HG03095 (cell line): ENCODE data around the gene KIAA0586.
A peak's percentile ranks its signal among the peaks of the same experiment; 100 is the strongest.
"Not testable (repeated sequence)": the region's sequence is repeated elsewhere in the genome, so short reads cannot be mapped to it uniquely, and the experiment has no call there.

ENCODE experiments used
- ATAC-seq: cut with Tn5 transposase; IDR thresholded peaks from one replicate; pipeline ENCODE4 v1.9.1; 2021; ENCODE audit warnings: moderate library complexity; ENCODE audit not compliant: unreplicated experiment

The KIAA0586 gene

DNA sequence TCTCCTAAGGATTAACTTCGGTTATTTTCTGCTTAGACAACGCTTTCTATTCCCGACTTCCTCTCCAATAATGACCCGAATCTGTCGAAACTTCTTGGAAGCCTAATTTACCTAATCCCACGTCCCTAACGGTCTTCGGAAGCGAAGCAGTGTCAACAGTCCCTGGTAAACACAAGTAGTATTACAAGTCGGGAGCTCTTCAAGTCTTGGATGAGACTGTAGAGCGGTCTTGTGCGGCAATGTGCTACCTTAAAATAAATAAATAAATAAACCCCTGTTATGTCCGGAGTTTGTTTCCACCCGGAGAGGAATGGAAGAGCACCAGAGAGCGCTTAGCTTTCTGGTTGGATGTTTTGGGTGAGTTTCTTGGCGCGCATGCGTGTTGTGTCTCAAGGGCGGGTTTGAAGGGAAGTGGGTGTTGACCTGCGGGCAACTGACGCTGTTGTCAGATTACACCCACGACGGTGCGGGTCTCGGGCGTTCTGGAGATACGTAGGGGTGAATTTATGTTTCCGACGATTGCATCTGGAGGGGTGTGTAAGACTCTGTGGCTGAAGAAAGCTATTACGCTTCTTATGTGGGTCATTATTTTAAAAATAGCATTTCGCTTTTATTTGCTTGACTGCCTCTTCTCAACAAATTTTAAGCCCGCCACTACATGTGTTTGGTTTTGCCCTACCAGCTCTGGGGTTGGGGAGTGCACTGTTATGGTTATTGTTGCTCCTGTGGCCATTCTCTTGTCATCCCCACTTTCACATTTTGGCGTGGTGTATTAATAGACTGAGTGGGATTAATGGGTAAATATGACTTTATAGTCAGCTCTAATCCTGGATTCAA, at the start of gene KIAA0586, which contains the start of gene TIMM9:
Gene KIAA0586 (plus strand): TSS at position 439 of the 837 bp plus-strand sequence. CDS start 546 bp downstream, outside the sequence.
Gene TIMM9 (minus strand): TSS at position 251 of the 837 bp plus-strand sequence. CDS start 15,586 bp downstream, outside the sequence.
- peak; percentile 79 for ATAC-seq

DNA sequence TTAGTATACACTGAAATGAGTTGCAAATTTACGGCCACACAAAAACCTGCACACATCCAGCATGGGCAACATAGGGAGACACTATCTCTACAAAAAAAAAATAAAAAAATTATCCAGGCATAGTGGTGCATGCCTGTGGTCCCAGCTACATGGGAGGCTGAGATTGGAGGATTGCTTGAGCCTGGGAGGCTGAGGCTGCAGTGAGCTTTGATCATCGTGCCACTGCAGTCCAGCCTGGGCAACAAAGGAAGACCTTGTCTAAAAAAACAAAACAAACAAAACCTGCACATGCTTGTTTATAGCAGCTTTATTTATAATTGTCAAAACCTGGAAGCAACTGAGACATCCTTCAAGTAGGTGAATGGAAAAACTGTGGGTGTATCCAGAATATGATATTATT, 36.7 kb upstream of the KIAA0586 start:
- no peak for ATAC-seq

DNA sequence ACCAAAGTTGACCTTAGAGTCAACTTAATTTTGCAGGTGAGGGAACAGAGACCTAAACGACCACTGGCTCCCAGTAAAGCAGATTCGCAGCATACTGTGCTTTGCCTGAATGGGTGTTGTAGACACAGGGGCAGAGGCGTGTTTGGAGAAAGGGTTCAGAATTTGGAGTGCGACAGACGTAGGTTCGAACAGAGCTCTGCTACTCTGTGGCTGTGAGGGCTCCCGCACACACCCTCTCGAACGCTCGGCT, 32.0 kb upstream of the KIAA0586 start:
- ATAC-seq = no peak

DNA sequence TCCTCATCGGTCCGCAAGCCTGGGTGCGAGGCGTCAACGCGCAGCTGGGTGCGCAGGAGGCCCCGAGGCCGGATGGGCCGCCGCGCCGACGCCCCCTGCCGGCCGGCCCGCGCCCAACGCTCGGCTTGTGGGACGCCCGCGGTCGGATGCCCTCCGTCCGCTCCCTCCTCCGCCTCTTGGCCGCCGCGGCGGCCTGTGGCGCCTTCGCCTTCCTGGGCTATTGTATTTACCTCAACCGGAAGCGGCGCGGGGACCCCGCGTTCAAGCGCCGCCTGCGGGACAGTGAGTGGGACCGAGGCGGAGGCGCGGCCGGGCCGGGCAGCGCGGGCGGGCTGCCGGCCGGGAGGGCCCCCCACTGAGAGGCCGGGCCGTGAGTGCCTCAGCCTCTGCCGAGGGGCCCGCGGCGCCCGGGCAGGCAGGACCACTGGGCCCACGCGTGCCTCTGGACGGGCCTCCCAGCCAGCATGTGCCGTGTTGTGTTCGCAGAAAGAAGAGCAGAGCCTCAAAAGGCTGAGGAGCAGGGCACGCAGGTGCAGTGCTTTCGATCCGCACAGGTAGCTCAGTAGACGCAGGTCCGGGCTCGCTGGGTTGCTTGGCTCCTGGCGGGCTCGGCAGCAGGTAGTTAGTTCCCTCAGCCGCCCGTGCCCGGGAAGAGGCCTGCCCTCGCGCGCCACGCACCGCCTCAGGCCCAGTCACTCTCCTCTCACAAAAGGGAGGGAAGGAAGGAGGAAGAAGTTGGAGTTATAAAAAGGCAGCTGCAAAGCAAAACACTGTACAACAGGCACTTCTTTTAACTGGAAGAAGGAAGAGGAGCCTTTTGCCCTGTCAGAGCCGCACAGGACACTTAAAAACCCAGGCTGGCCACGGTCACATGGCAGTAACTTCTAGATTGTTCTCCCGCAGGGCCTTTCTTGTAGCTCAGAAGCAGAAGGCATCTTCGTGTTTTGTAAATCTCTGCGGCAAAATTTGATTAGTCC, 31.4 kb upstream of the KIAA0586 start, which contains the start of gene TOMM20L:
Gene TOMM20L (plus strand): TSS at position 119 of the 977 bp plus-strand sequence. CDS start 28 bp downstream, at position 147.
- peak; percentile 96 for ATAC-seq

DNA sequence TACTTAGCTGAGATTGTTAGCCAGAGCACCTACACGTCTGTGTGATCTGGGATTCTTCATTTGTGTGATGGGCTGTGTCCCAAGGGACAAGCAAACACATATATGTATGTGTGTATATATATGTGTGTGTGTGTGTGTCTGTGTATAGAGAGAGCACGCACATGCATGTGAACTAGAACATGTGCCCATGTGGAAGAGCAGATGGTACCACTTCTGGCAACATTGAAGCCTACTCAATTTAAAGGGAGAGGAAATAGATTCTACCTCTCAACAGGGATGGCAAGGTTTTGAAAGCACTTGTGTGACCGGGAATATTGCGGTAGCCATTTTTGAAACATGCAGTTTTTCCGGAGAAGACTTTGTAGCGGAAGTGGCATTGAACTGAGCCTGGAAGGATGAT, 30.4 kb upstream of the KIAA0586 start:
- ATAC-seq = no peak

DNA sequence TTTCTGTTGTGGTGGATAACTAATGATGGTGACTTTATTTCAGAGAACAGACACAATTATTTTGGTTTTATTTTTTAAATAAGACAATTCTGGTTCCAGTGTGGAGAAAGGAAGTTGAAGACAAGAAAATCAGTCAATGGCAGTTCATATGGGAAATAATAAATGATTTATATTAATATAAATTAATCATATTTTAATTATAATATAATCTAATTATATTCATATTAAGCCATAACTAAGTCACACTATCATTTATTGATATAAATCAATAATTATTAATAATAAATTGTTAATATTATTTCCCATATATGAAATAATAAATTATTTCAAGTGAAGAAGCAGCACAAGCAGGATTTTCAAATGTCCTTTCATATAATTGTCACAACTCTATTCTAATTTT, 29.0 kb upstream of the KIAA0586 start:
- no peak for ATAC-seq

DNA sequence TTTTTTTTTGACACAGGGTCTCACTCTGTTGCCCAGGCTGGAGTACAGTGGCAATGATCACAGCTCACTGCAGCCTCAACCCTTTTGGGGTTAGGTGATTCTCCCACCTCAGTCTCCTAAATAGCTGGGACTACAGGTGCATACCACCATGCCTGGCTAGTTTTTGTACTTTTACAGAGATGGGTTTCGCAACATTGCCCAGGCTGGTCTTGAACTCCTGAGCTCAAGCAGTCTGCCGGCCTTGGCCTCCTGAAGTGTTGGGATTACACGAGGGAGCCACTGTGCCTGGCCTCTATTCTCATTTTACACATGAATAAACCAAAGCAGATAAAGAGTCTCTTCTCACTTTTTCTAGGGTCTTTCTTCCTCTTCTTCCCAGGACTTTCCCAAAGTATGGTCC, 28.6 kb upstream of the KIAA0586 start:
- no peak for ATAC-seq

DNA sequence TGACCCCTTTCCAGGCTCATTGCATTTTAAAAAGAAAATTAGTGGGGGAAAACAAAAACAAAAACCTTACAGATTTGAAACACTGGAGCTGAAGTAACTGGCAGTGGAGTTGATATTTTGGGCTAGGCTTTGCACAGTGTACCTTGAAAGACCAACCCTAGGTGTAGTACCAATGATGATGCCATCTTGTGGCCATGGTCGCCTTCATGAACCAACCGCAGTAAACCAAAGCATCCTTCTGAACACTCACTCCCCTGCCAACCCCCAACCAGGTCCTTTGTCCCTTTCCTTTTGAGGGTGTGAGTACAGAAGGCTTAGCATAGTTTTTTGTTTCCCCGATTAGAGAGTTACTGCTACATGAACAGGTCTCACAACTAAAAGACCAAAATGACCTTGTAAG, 25.9 kb upstream of the KIAA0586 start:
- no peak for ATAC-seq

DNA sequence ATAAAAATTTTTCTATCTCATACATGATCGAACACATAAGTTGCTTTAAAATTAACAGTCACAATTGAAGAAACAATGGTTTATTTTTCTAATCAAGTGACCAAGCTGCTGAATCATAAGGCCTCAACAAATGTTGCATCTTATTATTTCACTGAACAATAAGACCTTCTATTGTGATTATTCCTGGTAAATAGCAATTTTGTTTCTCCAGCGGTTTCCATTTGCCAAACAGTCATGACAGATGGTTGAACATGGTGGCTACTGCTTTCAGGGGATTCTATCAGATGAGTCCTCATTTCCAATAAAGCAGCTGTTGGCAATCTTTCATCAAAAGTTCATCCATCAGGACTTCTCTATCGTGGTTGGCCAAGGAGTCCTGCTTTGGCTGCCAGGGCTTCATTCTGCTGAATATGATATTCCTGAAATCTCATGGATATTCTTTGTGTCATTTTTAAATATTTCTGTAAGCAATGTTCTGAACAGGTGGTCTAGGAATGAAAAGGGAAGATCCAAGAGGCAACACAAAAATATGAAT, 18.8 kb upstream of the KIAA0586 start:
- ATAC-seq = no peak

DNA sequence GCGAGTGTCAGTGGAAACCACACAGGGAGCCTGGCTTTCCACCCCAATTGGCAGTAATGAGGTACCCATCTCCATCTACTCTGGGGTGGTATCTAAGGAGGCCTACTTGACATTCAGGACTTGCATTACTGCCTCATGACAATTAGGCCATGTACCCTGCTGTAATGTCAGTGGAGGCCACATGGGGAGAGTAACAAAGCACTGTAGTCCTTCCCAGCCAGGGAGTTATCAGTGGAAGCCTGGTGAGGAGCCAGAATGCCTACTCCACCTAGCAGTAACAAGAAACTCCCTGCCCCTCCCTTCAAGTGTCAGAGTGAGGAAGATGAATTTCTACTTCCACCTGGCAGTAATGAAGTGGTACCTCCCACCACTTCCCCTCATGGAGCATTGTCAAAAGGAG, 12.7 kb upstream of the KIAA0586 start:
- no peak for ATAC-seq

DNA sequence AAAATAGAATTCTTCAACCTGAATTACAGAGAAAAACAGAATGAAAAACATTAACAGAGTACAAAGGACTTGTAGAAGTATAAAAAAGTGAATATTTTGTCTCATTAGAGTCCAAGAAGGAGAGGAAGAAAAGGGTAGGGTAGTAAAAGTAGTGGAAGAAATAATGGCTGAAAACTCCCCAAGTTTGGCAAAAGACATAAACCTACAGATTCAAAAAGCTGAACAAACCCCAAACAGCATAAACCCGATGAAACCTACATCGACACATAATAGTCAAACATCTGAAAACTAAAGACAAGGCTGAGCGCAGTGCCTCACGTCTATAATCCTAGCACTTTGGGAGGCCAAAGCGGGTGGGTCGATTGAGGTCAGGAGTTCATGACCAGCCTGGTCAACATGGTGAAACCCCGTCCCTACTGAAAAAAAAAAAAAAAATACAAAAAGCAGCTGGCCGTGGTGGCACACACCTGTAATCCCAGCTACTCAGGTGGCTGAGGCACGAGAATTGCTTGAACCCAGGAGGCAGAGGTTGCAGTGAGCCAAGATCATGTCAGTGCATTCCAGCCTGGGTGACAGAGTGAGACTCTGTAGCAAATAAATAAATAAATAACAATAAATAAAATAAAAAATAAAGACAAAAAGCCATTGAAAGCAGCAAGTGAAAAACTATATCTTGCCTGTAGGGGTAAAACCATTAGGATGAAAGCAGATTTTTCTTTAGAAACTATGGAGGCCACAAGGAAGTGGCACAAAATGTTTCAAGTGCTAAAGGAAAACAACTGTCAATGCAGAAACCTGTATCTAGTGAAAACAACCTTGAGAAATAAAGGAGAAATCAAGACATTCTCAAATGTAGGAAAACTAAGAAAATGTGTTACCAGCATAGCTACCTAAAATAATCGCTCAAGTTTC, 11.6 kb upstream of the KIAA0586 start:
- no peak for ATAC-seq

DNA sequence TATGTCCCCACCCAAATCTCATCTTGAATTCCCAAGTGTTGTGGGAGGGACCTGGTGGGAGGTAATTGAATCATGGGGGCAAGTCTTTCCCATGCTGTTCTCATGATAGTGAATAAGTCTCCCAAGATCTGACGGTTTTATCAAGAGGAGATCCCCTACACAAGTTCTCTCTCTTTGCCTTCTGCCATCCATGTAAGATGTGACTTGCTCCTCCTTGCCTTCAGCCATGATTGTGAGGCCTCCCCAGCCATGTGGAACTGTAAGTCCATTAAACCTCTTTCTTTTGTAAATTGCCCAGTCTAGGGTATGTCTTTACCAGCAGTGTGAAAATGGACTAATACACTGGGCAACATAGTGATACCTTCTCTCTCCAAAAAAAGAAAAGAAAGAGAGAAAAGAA, 10.6 kb upstream of the KIAA0586 start:
- not testable (repeated sequence) for ATAC-seq

DNA sequence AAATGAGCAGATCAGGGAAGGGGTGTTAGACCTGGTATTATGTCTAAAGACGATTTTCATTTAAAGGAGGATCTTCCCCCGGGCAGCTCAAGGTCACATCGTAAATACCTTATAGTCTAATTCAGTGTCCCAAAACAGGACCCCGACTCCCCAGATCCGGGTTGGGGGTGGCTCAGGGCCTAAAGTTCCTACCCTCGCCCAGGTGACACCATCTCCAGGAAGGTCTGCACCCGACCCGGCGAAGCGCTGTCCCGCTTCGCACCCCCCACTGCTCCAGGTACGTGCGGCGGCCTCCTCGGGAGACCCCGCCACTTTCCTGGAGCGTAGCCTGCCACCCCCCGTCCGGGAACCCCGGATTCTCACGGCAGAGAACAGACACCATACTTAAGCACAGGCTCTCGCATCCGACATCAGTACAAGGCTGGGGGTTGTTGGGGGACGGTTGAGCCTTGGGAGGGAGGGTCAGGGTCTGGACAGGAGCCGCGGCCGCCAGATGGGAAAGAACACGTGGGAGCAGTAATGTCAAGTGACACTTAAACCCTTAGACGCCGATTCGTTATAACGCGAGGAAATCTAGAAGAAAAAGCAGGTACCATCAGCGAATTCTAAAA, 744 bp upstream of the KIAA0586 start:
- ATAC-seq = peak; percentile 36

DNA sequence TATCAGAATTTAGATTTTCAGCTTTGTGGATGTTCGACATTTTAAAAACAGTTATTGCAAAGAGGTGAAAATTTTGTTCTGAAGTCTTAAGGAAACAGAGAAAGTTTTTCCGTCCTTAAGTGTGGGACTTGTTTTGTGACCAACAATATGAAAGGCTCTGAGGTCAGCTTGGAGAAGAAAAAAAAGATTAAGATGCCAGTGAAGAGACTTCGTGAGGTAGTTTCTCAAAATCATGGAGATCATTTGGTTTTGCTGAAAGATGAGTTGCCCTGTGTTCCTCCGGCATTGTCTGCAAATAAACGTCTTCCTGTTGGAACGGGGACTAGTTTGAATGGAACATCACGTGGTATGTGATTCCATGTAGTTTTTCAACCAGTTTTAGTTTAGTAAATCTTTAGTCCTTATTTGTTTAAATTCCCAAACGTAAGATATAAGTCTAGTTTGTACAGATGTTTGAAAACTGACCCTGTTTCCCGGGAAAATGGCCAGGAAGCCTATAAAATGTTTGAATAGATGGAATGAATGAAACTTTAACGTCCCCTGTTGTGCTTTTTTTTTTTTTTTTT, 682 bp downstream of the KIAA0586 start:
- ATAC-seq = no peak

DNA sequence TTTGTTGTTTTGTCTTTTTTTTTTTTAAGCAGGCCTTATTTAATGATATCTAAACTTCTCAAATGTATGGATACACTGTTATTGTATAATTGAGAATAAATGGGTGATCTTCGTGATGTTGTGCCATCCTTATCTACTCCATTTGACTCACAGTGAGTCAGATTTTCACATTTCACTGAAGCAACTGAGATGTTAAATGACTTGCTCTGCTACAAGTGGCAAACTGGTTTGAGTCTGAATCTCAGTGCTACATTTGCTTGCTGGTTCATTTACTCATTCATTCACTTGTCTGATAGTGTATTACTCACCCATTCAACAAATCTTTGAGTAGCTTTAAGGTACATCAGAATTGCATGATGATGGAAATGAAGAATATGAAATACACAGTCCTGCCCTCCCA, 2.6 kb downstream of the KIAA0586 start:
- no peak for ATAC-seq

DNA sequence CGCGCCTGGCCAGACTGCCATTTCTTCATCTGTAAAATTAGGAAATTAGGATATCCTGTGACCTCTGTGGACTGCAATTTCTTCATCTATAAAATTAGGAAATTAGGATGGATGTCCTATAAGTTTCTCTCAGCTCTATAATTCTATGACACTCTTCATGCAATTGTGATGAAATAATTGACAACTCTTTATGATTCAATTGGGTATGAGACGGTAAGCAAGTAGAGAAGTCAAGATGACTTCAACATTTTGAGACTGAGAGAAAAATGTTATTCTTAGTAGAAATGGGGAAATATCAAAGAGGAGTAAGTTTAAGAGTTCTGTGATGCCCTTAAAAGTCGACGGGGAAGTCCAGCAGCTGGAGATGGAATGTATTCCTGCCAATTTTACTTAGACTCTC, 12.0 kb downstream of the KIAA0586 start:
- ATAC-seq = no peak

DNA sequence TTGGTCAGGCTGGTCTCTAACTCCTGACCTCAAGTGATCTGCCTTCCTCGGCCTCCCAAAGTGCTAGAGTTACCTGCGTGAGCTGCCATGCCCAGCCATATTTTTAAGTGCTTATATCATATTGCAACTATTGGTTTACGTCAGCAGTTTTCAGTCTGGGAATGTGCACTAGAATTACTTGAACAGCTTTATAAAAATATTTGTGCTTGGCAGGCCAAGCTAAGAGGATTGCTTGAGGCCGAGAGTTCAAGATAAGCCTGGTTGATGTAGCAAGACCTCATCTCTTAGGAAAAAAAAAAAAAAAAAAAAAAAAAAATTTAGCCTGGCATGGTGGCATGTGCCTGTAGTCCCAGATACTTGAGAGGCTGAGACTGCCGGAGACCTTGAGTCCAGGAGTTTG, 17.1 kb downstream of the KIAA0586 start:
- ATAC-seq = no peak

DNA sequence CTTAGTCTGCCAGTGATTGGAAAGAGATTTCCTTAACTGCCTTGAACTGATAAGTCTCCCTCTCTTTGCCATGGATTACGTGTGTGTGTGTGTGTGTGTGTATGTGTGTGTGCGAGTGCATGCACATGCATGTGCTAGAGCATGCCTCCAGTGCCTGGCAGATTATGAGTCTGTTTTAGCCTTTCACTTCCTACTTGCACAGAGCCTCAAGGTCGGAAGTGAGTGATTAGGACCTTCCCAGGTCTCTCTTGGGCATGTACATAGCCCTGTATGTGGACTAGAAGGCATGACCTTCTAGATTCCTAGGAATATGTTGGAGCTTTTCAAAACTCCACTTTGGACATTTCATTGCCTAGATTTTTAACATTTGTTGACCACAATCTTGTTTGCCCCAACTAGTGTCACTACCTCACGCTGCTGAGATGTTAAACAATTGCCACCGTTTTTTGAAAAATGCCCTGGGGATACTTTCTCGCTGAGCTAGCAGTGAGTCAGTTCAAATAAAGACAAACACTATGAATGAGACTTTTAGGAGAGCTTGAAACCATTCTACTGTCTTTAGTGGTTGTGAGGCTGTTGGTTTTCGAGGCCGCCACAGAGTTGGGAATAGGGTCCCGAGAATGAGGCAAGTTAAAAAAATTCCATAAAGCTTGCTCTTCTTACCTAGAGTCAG, 28.2 kb downstream of the KIAA0586 start:
- no peak for ATAC-seq

DNA sequence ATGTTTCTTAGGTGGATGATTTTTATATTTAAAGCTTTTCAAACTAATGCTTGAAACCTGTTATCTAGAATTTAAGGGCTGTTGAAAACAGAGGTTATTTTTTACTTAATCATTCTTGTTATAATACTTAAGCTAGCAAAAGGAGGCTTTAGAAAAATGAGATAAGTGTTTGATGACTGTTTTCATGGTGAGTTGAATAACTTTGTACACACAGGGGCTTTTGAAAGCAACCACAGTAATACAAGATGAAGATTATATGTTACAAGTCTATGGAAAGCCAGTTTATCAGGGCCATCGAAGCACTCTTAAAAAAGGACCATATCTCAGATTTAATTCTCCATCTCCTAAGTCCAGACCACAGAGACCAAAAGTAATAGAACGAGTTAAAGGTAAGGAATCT, 33.3 kb downstream of the KIAA0586 start:
- ATAC-seq = no peak
